ENCODE measurements around the gene RAB17. TPM values are rescaled to one million over a fixed set of nuclear protein-coding genes. Genes with fewer than 3 reads are reported as not detected.

Gene RAB17
- total RNA-seq, 4 donors from 2014 or later, result 37.6 to 88.1 (median 70.1) TPM

DNA sequence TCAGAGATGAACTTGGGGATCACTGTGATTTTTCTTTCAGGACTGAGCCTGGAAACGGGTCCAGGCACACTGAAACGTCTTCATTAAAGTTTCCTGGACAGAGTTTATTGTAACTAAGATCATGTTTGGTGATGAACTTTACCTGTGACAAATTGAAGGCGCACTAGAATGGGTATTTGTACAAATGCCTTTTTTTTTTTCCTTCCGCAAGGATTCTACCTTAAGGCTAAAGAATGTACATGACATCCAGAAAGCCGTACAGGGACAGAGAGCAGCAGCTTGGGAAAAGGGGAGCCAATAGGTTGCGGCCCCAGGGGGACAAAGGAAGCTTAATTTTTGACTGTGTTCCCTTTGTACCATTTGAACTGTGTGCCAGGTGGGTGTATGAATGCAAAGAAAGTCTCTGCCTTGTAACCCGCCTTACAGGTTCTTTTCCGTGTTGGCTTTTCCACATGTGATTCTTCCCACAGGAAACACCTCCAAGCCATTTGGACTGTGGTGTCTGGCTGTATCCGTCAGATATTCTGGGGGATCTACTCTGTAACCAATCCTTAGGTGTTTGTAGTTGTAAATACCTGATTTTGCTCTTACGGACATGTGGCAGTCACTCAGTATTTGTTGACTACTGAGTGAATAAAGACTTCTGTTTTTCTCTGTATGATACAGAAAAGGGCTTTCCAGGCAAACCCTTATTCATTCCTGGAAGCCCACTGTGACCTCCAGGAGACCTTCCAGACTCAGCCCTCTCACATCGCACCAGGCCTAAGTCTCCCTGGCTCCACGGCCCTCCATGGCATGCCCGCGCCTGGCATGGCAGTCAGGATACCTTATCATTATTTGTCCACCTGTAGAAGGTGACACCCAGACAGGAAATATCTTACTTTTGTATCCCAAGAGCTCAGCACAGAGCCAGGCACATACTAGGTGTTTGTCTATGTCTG lies 38.0 kb upstream of the RAB17 start:
- DNase-seq, result no peak
- peak overlapping the region in 1 of 3 donors; percentile 84 for H3K27ac ChIP-seq
- peaks cover 26 to 53% of the 10 kb centered on the region in 2 donors for H3K4me1 ChIP-seq
- H3K27me3 ChIP-seq, result no peaks in the 10 kb centered on the region
- WGBS, 2 donors, result 74 to 78% methylated on average over 14 of the region's 14 CpGs
- H3K9me3 ChIP-seq, result no peaks in the 10 kb centered on the region
- intact Hi-C loops (cut with DNase I), result loop anchor here (5.0 kb wide), 1 partner anchor 51 kb away; no protein-coding TSS in a partner anchor
- H3K4me3 ChIP-seq (replicated peaks in 1 of 3), result peak overlapping the region; percentile 8 to 59 (median 28)
- no peaks in the 10 kb centered on the region for H3K36me3 ChIP-seq
- TF ChIP-seq, protein P1, sequence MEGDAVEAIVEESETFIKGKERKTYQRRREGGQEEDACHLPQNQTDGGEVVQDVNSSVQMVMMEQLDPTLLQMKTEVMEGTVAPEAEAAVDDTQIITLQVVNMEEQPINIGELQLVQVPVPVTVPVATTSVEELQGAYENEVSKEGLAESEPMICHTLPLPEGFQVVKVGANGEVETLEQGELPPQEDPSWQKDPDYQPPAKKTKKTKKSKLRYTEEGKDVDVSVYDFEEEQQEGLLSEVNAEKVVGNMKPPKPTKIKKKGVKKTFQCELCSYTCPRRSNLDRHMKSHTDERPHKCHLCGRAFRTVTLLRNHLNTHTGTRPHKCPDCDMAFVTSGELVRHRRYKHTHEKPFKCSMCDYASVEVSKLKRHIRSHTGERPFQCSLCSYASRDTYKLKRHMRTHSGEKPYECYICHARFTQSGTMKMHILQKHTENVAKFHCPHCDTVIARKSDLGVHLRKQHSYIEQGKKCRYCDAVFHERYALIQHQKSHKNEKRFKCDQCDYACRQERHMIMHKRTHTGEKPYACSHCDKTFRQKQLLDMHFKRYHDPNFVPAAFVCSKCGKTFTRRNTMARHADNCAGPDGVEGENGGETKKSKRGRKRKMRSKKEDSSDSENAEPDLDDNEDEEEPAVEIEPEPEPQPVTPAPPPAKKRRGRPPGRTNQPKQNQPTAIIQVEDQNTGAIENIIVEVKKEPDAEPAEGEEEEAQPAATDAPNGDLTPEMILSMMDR (IDR thresholded peaks at IDR 0.05), result no peak
- TF ChIP-seq POLR2A (IDR thresholded peaks at IDR 0.05), result no peak

DNA sequence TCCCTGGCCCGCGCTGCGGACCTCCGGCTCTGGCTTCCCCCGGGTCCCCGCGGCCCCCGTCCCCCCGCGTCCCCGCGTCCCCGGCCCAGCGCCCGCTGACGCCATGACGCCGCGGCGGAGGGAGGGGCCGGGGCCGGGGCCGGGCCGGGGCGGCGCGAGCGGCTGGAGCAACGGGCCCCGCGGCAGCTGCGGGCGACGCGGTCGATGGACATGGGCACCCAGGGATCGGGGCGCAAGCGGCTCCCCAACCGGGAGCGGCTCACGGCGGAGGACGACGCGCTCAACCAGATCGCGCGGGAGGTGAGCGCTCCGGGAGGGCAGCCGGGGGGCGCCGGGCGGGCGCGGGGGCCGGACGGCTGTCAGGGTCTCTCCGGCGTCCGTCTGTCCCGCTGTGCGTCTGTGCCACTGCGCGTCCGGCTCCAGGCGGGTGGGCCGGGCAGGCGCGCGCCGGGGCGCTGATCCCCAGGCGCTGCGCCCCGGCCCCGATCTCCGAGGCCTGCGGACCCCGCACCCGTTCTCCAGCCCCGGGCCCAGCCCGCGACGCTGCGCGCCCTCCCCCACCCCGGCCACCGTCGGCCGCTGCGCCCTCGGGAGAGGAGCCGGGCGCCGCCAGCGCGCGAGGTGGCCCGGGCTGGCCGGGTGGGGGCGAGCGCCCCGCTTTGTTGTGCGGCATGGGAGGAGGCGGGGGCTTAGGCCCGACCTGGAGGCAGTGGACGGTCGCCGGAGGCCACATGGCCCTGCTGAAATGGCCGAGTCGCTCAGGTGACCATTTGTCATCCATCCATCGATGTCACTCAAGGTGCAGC lies 37.1 kb upstream of the RAB17 start, which contains the start of gene LRRFIP1:
Gene LRRFIP1 (plus strand): TSS at position 147 of the 806 bp plus-strand sequence. CDS start 58 bp downstream, at position 205.
- peak within 1 kb of the TSS; percentile 22 to 59 (median 28) for H3K4me3 ChIP-seq (replicated peaks in 1 of 3)
- no peaks in the 10 kb centered on the region for H3K36me3 ChIP-seq
- TF ChIP-seq POLR2A (IDR thresholded peaks at IDR 0.05), result peak; percentile 19 to 64
- TF ChIP-seq, protein P1 (IDR thresholded peaks at IDR 0.05), result peak in 1 of 6 experiments; percentile 15
- H3K27ac ChIP-seq, result peak within 1 kb of the TSS; percentile 38 to 84 (median 71)
- H3K9me3 ChIP-seq, result no peaks in the 10 kb centered on the region
- 0% methylated on average over 1 to 3 of the region's 114 CpGs for WGBS, 2 donors
- intact Hi-C loops (cut with DNase I), result loop anchor here (5.0 kb wide), 1 partner anchor 50 kb away; no protein-coding TSS in a partner anchor
- H3K27me3 ChIP-seq, result no peaks in the 10 kb centered on the region
- DNase-seq, result peak; percentile 55 to 59
- H3K4me1 ChIP-seq, result peaks cover 26 to 45% of the 10 kb centered on the region in 2 donors

DNA sequence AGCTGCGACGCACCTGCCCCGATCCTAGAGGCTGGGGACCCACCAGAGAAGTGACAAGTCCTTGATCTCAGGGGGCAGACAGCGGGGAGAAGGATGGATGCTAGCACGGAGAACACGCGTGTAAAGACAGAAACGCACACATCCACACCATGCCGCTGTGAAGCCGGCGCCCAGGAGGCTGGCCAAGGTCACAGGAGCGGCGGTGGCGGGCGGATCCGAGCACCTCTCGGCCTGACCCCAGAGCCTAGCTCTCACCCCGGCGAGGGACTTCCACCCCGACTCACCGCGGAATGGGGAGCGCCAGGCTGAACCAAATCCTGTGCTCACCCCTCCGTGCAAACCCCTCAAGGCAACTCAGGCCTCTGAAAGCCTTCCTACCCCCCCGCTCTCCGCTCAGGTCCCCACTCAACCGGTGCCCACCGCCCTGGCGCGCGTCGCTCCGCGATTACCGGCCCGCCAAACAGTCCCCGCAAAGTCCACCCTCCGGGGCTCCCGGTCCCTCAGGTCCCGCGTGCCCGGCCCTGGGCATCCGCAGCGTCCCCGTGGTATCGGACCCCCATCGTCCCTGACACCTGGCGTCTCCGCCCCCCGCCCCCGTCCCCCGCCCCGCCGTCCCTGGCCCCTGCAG lies 36.4 kb upstream of the RAB17 start:
- no peaks in the 10 kb centered on the region for H3K36me3 ChIP-seq
- H3K9me3 ChIP-seq, result no peaks in the 10 kb centered on the region
- H3K4me3 ChIP-seq (replicated peaks in 1 of 3), result peak overlapping the region in 2 of 3 donors; percentile 22 to 59
- intact Hi-C loops (cut with DNase I), result loop anchor here (5.0 kb wide), 1 partner anchor 50 kb away; no protein-coding TSS in a partner anchor
- H3K4me1 ChIP-seq, result peaks cover 26 to 43% of the 10 kb centered on the region in 2 donors
- peak; percentile 28 to 35 for DNase-seq
- H3K27ac ChIP-seq, result peak overlapping the region; percentile 38 to 84 (median 71)
- no peaks in the 10 kb centered on the region for H3K27me3 ChIP-seq
- 43 to 50% methylated on average over 8 to 17 of the region's 54 CpGs for WGBS, 2 donors
- no peak for TF ChIP-seq POLR2A (IDR thresholded peaks at IDR 0.05)
- TF ChIP-seq, protein P1 (IDR thresholded peaks at IDR 0.05), result no peak

DNA sequence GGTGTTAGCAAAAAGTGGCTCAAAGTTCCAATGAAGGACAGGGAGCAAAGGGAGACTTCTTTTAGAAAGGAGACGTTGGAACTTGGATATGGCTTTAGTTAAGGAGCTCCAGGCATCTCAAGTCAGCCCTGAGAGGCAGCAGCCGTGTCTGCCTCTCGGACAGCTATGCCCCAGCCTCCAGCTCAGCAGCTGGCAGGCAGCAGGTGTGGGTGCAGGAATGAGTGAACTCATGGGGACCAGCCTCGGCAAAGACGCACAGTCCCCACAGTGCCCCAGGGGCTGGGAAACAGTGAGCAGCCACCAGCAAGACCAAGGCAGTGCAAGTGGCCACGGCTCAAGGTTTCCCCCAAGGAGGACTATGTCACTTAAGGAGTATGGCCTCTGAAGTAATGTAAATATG lies 35.2 kb upstream of the RAB17 start:
- TF ChIP-seq, protein P1 (IDR thresholded peaks at IDR 0.05), result no peak
- TF ChIP-seq POLR2A (IDR thresholded peaks at IDR 0.05), result no peak
- intact Hi-C loops (cut with DNase I), result loop anchor here (5.0 kb wide), 1 partner anchor 48 kb away; no protein-coding TSS in a partner anchor
- no peaks in the 10 kb centered on the region for H3K36me3 ChIP-seq
- WGBS, 2 donors, result 60 to 85% methylated on average over 5 to 6 of the region's 6 CpGs
- H3K27ac ChIP-seq, result peak overlapping the region in 2 of 3 donors; percentile 68 to 71
- no peaks in the 10 kb centered on the region for H3K9me3 ChIP-seq
- DNase-seq, result no peak
- no peaks in the 10 kb centered on the region for H3K27me3 ChIP-seq
- peaks cover 19 to 35% of the 10 kb centered on the region in 2 donors for H3K4me1 ChIP-seq
- H3K4me3 ChIP-seq (replicated peaks in 1 of 3), result no peak overlapping the region

Data from thyroid gland (tissue), 4 donors.